HG03025 (cell line): ENCODE data around the gene COPE.
"Not testable (repeated sequence)": the region's sequence is repeated elsewhere in the genome, so short reads cannot be mapped to it uniquely, and the experiment has no call there.

Experiments used
- ATAC-seq: cut with Tn5 transposase; IDR thresholded peaks from one replicate; pipeline ENCODE4 v1.9.1; 2021; ENCODE audit warnings: mild to moderate bottlenecking, moderate library complexity; ENCODE audit not compliant: unreplicated experiment, low FRiP score

Gene COPE

DNA sequence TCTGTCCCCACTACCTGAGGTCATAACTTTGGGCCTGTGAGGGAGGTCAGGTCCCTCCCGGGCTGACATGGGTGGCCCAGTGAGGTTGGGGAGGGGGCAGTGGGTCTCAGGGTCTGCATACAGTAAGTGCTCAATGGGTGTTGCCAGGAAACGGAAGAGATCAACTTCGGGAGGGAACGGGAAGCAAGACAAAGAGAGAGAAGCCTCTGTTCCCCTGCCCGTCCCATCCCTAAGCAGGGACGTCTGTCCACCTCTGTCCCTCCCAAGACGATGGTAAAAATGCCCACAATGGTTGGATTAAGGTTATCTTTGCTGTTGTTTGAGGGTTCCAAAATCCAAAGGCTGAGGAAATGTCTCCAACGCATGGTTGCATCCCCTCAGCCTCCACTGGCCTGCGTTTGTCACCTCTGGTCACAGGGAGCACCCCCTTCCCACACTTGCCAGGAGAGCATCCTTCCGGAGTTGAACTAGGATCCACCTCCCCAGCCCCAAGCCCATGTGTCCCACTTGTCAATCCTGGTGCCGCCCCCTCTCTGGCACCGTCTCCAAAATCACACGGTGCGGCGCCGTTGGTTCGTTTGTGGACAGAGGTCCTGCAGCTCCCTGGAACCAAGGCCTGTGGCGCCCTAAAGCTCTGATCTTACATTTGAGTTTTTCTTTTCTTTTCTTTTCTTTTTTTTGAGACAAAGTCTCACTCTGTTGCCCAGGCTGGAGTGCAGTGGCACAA lies 22.6 kb upstream of the COPE start:
- no peak for ATAC-seq

DNA sequence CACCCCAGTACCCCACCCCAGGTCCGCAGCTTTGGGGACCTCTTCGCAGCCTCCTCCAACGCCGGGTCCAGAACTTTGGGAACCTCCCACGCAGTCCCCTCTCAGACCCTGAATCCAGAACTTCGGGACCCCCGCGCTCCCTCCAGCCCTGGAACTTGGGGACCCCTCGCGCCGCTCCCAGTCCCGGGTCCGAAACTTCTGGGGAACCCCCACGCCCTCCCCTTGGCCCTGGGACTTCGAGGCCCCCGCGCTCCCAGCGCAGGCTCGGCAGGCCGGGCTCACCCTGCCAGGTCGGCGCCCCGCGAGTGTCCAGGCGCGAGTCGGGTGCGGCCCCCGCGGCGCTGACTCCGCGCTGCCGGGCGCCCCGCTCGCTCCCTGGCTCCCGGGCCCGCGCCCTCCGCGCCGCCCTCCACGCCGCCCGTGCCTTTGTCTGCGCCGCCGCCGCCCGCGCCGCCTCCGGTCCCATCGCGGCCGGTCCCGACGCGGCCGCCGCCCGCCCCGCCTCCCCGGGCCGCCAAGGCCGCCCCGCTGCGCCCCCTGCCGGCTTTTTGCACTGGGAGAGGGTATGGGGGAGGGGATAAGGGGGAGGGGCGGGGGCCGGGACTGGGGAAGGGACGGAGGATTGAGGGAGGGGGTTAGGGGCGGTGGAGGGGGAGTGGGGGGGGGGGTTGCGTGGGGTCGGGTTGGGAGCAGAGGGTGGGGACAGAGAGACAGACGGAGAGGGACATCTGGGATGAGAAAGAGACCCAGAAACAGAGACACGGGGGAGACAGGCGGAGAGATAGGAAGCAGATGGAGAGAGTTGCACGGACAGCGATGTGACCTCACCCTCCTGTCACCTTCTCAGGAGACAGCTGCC lies 21.8 kb upstream of the COPE start, which contains the start of gene HOMER3:
HOMER3 (minus strand) TSS at position 449 of the 859 bp plus-strand sequence. CDS start 2,235 bp downstream, outside the sequence.
- no peak for ATAC-seq

DNA sequence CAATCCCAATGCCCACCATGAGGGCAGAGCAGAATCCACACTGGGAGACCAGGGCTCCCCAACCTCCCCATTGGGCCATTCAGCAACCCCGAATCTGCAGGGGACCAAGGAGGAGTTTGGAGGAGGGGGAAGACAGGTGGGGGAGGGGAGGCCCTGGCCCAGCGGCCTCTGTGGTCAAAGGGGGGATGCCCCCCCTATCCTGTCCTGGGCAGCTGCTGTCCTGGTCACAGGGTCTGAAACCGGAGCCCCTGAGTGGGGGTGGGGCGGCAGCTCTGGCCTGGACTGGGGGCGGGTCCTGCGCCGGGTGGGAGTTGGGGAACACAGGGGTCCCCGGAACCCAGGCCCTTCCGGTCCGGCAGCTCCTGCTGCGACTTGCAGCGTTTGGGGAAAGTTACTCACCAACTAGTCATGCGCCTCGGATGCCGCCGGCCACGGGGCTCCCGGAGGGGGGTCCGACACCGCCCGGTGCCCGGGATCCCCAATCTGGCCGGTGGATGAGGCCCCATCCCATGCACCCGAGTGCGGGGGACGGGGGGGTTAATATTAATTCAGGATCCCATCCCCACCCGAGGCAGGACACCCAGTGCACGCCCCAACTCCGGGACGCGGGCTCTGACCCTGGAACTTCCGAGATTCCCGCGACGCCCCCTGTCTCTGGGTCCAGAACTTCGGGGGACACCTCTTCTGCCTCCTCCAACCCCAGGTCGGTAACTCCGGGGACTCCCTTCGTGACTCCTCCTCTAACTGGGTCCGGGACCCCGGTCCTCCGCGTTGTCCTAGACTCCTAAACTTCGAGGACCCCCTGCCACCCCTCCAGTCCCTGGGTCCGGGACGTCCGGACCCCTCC lies 21.0 kb upstream of the COPE start:
- ATAC-seq = no peak

DNA sequence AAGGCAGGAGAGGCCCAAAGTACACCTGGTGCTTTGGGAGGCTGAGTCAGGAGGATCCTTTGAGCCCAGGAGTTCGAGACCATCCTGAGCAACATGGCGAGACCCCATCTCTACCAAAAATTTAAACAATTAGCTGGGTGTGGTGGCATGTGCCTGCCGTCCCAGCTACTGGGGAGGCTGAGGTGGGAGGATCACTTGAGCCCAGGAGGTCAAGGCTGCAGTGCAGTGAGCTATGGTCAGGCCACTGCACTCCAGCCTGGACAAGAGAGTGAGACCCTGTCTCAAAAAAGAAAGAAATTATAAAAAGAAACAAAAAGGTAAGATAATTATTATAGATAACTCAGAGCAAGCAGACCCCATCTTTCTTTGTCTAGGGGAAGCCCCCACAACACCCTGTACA lies 20.0 kb upstream of the COPE start:
- ATAC-seq = no peak

DNA sequence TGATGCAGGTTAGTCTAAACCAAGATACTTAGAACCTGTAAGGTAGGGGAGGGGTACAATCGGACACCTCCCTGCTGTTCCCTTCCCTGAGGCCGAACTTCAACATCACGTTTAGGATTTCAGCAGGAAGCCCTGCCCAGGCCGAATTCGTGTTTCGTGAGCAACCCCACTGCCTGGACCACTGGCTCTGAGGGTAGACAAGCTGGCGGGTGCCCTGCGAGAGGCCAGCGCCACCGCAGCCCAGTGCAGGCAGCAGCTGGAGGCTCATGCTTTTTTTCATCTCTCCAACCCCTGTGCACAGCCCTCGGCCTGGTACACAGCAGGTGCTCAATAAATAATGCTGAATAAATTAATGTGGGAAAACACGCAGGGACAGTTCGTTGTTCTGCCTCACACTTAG lies 14.1 kb upstream of the COPE start:
- no peak for ATAC-seq

DNA sequence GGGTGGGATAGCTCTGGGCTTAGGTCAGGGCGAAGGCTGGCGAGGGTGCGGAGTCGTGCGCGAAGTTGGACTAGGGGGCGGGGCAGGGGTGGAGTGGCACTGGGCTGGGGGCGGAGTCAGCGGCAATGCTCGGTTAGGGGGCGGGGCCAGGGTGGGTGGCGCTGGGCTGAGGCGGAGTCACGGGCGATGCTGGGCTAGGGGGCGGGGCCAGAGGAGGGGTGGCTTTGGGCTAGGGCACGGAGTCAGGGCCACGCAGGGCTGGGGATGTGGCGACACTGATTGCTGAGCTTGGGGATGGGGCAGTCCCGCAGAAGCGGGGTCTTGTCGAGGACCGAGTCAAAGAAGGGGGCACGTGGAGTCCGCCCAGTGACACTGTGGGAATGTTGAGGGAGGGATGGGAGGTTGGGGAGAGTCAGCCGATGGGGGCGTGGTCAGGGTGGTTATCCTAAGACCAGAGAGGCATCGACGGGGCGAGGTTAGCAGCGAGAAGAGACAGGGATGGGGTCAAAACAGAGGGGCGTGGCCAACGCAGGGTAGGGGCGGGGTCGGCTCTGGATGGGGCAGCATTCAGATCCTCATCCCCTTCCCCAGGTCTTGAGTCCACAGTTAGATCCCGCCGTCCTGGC lies 13.1 kb upstream of the COPE start:
- no peak for ATAC-seq

DNA sequence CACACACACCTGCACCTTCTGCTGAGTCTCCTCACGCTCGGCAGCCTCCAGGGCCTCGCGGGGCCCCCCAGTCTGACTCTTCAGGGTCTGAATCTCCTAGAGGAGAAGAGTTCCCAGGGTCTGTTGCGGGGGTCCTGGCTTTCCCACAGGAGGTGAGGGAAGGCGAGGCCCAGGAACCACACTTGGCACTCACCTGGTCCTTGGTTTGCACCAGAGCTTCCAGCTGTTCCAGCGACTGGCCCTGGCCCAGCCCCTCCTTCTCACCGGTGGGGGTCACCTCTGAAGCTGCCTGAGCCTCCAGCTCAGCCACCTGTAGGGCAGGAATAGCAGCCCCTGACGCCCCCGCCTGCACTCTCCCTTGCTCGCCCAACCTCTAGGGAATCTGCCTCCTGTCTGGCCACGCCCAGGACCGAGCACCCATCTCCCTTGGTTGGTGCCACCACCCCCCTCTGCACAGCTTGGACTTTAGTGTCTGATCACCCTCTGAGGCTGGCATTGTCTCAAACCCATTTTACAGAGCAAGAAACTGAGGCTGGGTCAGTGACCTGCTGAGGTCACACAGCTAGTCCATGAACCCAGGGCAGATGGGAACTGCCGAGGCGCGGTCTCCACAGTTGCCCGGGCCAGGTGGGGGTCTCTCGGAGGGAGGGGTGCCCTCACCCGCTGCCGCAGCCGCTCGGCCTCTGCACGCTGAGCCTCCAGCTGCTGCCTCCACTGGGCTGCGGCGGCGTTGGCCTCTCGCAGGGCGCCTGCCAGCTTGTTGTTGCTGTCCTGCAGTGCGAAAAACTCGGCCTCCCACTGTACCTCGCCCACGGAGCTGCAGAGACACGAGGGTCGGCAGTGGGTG lies 12.4 kb upstream of the COPE start:
- ATAC-seq = no peak

DNA sequence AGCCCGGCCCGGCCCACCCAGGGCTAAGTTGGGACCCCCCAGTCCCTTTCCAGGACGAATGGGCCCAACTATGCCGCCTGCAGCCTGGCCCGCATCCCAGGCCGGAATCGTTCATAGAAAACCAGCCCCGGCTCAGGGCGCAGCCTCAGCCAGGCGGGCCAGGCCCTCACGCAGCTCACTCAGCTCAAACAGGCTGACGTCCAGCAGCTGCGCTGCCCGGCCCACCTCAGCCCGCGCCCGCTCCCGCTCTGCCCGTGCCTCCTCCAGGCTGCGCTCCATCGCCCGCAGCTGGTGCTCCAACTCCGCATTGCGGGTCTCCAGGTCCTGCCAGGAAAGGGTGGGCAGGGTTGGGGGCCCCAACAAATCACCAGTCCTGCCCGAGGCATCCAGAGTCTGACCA lies 10.1 kb upstream of the COPE start:
- no peak for ATAC-seq

DNA sequence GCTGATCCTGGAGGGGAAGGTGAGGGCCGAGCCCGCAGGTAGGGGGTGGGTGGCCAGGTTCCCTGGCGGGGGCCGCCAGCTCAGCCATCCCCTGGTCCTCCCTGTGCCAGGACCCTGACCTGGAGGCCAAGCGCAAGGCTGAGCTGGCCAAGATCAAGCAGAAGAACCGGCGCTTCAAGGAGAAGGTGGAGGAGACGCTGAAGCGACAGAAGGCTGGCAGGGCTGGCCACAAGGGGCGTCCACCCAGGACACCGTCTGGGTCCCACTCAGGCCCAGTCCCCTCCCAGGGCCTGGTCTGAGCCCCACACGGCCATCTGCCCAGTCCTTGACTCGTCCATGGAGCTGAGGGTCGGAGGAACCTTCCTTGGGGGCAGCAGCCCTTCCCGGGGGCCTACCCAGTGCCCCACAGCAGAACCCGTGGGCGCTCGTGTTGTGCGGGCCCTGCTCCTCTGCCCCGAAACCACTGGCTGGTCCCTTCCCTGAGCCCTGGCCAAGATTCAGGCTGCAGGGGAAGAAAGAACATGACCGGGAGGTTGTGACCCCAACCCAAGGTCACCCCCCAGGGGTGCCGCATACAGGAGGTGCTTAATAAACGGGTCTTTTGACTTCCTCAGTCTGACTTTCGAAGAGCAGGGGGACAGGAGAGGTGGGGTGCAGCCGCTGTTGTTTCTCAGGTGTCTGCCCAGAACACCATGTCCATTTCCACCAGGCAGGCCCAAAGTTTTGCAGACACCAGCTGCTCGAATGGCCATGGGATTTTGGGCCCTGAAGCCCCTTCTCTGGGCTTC lies 9.0 kb upstream of the COPE start:
- no peak for ATAC-seq

DNA sequence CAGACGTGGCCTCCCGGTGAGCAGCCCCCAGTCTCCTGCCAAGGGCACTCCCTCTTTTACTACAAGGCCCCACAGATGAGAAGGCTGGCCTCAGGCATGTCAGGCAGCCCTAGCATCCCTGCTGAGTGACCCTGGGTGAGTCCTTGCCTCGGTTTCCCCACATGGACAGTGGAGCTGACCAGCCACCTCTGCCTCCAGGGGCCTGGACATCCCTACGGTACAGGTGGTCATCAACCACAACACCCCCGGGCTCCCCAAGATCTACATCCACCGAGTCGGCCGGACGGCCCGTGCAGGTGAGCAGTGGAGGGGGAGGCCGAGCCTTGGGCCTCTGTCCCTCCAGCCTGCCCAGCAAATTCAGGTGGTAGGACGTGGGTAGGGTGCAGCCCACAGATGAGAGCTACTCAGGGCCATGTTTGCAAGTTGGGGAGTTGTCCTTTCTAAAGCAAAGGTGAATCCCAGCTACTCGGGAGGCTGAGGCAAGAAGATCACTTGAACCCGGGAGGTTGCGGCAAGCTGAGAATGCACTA lies 5.6 kb upstream of the COPE start:
- no peak for ATAC-seq

DNA sequence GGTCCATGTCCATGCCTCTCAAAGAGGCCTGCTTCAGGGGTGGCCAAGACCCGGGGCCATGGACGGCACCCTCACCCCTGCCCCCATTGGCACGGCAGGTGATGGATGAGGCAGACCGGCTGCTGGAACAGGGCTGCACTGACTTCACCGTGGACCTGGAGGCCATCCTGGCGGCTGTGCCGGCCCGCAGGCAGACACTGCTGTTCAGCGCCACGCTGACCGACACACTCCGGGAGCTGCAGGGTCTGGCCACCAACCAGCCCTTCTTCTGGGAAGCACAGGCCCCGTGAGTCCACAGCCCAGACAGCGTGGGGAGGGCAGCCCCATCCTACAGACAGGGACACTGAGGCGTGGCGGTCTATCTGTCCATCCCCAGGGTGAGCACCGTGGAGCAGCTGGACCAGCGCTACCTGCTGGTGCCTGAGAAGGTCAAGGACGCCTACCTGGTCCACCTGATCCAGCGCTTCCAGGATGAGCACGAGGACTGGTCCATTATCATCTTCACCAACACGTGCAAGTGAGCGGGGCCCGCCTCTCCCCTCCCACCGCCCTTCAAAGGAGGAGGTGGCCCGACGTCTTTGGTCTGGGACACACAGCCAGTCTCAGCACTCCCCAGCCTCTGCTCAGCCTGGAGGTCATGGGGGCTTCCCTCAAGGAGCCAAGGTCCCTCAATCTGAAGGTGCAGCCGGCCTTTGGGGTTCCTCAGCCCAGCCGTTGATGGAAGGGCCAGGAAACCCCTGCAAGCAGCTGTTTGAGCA lies 3.2 kb upstream of the COPE start:
- ATAC-seq = no peak

DNA sequence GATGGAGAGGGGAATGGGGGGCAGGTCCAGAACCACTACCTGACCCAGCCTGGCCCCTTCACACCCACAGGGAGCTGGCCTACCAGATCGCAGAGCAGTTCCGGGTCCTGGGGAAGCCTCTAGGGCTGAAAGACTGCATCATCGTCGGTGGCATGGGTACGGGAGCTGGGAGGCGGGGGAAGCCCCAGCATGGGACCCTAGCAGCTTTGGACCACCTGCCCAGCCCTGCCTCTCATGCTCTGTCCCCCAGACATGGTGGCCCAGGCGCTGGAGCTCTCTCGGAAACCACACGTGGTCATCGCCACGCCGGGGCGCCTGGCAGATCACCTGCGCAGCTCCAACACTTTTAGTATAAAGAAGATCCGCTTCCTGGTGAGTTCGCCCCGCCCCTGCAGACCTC lies 2.4 kb upstream of the COPE start:
- ATAC-seq = no peak

DNA sequence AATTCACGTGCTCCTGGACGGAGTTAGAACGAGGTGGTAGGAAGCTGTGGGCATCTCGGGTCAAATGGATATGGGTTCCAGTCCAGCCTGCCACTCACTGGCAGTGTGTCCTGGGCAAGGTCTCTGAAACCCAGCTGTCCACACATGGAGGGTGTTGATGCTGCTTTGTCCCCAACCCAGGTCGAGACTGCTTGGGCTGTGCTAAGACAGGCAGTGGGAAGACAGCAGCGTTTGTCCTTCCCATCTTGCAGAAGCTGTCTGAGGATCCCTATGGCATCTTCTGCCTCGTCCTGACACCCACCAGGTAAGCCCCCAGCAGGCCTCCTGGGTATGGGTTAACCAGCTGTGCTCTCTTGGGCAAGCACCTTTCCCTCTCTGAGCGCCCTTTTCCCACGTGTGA lies 1.2 kb upstream of the COPE start:
- ATAC-seq = no peak

DNA sequence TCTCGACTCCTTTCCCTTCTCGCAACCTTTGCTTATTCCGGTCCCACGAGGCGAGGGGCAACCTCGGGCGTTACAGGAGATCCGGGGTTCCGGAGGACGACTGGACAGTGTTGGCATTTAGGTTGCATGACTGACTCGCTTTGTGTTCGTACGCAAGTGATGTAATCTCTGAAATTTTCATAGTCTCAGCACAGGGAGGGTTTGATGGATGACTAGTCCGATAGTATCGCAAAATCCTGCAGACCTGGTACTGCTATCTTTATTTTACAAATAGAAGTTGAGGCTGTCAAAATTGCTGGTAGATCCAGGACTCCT lies 670 bp upstream of the COPE start:
- ATAC-seq = no peak

DNA sequence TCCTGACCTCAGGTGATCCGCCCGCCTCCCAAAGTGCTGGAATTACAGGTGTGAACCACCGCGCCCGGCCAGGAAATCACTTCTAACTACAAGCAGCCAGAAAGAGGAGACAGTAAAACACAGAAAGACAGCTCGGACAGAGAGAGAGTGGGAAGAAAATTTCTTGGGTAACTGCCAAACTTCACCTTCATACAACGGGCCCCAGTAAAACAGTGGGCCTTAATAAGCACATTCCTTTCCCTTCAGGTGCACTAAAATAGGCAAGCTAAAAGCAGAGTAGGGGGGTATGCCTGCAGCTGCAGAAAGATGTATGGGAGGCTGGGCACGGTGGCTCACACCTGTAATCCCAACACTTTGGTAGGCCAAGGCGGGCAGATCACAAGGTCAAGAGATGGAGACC lies 1.6 kb downstream of the COPE start:
- not testable (repeated sequence) for ATAC-seq

DNA sequence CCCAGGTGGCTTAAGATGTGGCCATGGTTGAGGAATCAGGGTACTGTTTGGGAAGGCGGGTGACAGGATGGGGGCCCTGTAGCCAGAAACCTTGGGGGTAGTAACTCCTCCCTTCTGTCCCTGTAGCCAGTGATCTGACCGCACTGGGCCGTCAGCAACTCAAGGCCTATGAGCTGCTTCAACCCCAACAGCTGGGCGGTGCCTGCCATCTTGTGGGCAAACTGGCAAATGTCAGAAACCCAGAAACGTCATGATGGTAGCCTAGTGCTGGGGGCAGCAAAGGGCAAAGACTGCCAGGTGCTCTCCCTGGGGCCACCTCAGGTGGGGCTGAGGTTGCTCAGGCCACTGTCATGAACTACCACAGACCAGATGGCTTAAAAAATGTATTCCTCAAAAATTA lies 3.5 kb downstream of the COPE start:
- no peak for ATAC-seq

DNA sequence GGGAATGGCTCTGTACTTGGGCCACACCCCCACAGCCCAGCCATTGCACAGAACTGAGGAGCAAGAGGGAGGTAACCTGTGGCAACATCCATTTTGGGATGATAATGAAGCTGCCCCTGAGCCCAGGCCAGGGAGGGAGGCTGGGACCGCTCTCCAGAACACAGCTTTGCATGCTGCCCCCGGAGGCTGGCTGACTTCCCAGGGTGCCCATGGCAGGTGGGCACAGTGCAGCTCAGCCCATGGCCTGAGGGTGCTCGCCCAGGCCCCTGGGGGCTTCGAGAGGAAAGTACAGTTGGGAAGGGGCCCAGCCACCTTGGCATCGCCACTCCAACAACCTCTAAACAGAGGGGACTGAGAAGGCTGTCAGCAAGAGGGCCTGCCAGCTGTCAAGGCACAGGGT lies 5.7 kb downstream of the COPE start:
- no peak for ATAC-seq

DNA sequence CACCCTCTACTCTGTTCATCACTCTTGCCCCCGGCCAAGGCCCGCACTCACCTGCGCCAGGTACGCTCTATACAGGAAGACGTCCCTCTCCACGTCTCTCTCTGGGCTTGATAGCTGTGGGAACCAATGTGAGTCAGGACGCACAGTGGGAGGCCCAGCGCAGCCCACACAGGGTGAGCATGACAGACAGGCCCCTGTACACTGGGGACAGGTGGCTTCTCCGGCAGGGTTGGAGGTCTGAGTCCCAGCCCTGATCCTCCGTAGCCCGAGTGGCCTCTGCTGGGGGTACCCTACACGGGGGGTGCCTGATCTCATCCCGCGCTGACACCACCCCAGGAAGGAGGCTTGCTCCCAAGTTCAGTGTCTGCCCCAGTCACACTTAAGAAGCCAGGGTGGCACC lies 6.3 kb downstream of the COPE start:
- ATAC-seq = no peak
